ENCODE results near the gene NAPA.

NAPA gene

GRCh38 chr19:47483800-47484690 is 30.8 kb downstream of the NAPA start, which contains the start of gene KPTN:
KPTN (minus strand) TSS chr19:47484219; CDS start chr19:47484160, 59 bp downstream.
- DNase-seq, result peak; percentile 91

- DNase-seq, result no peak
Measured at GRCh38 chr19:47483200-47483599, 31.7 kb downstream of the NAPA start.

- no peak for DNase-seq
Measured at GRCh38 chr19:47481460-47482052, 33.3 kb downstream of the NAPA start.

GRCh38 chr19:47480658-47481057 is 34.2 kb downstream of the NAPA start:
- no peak for DNase-seq

- no peak for DNase-seq
Measured at GRCh38 chr19:47479701-47480503, 35.0 kb downstream of the NAPA start.

GRCh38 chr19:47476438-47476972 is 38.4 kb downstream of the NAPA start:
- no peak for DNase-seq

- no peak for DNase-seq
Measured at GRCh38 chr19:47475465-47475864, 39.4 kb downstream of the NAPA start.

- no peak for DNase-seq
Measured at GRCh38 chr19:47473336-47473735, 41.5 kb downstream of the NAPA start.

- DNase-seq, result peak; percentile 62
Measured at GRCh38 chr19:47471733-47472457, 43.0 kb downstream of the NAPA start, which contains the start of gene SLC8A2. SLC8A2 (minus strand) TSS chr19:47471893; CDS start chr19:47466403, 5,490 bp downstream.

- DNase-seq, result no peak
Measured at GRCh38 chr19:47471381-47471732, 43.5 kb downstream of the NAPA start.

- DNase-seq, result no peak
Measured at GRCh38 chr19:47470447-47471195, 44.2 kb downstream of the NAPA start.

- DNase-seq, result no peak
Measured at GRCh38 chr19:47469719-47470118, 45.1 kb downstream of the NAPA start.

GRCh38 chr19:47469363-47469700 is 45.5 kb downstream of the NAPA start:
- DNase-seq, result no peak

GRCh38 chr19:47467914-47468313 is 46.9 kb downstream of the NAPA start:
- no peak for DNase-seq

GRCh38 chr19:47465957-47466356 is 48.9 kb downstream of the NAPA start:
- DNase-seq, result no peak

- no peak for DNase-seq
Measured at GRCh38 chr19:47464675-47465419, 50.0 kb downstream of the NAPA start.

- no peak for DNase-seq
Measured at GRCh38 chr19:47461876-47462275, 53.0 kb downstream of the NAPA start.

GRCh38 chr19:47459477-47459876 is 55.4 kb downstream of the NAPA start:
- DNase-seq, result no peak

- DNase-seq, result no peak
Measured at GRCh38 chr19:47458672-47459071, 56.2 kb downstream of the NAPA start.

GRCh38 chr19:47456721-47457474 is 58.0 kb downstream of the NAPA start:
- no peak for DNase-seq

All from activated T-cell treated with anti-CD3 and anti-CD28 coated beads, Interleukin-2, amount 50 U/mL, for 1 hour (primary cell).